ENCODE data around the gene HOXC13. TPM values are rescaled to one million over a fixed set of nuclear protein-coding genes. Genes with fewer than 3 reads are reported as not detected.
A peak's percentile ranks its signal among the peaks of the same experiment; 100 is the strongest.

HOXC13 gene
- total RNA-seq, 2 donors from 2014 or later = not detected

DNA sequence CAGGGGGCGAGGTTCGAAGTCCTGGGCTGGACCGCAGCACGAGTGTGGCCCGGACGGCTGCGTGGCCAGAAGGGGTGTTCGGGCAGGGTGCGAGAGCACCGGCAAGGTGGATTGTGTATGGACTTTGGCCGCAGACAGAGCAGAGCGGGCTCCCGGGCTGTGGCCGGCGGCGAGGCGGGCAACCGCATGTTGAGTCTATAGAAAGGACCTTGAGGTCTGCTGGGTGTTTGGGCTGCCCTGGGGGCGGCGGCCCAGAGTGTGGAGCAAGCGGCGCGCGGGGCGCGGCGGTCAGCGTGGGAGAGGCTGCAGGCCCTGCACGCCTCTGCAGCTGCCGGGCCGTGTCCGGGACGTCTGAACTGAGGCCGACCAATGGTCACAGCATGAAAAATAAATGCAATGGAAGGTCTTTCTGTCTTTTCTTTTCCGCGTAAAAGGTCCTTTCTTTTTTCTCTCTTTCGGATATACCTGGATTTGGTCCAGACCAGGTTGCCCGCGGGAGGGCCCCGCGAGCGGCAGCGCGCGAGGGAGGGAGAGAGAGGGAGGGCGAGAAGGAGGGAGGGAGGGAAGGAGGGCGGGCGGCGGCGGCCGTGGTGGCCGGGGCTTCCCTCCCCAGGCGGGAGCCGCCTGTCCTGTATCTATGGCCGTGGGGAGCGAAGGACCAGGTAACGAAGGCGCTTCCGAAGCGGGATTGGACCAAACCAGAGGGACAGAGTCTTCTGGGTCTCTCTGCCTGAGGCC, 55.8 kb downstream of the HOXC13 start:
- H3K4me3 Mint-ChIP-seq = peak overlapping the region; percentile 80
- peaks cover 81% of the 10 kb centered on the region for H3K27me3 Mint-ChIP-seq
- no peaks in the 10 kb centered on the region for H3K9me3 Mint-ChIP-seq
- no peak overlapping the region for H3K27ac Mint-ChIP-seq
- peaks cover 18% of the 10 kb centered on the region for H3K4me1 Mint-ChIP-seq
- no peak for ATAC-seq (replicated peaks)
- peaks cover 15% of the 10 kb centered on the region for H3K36me3 Mint-ChIP-seq (ENCODE audit: low read depth)

DNA sequence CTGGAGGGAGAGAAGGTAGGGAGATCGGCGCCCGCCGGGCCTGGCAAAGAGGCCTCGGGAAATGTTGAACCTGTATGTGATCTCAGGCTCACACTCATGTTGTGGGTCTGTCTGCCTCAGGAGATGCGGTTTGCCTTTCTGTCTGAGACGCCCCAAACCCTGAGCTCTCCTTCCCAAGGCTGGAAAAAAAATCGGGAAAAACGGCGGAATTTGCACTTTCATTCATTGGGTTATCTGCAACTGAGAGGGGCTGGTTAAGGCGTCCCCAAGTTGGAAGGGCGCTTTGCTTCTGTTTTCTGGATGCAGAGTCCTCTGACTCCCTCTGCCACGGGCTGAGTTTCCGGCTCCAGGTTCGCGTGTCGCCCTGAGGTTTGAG, 56.4 kb downstream of the HOXC13 start:
- Mint-ChIP-seq H3K4me1 (peaks cover 15% of the 10 kb centered on the region), H3K27ac (no peak overlapping the region)
- peak; percentile 29 for ATAC-seq (replicated peaks)

DNA sequence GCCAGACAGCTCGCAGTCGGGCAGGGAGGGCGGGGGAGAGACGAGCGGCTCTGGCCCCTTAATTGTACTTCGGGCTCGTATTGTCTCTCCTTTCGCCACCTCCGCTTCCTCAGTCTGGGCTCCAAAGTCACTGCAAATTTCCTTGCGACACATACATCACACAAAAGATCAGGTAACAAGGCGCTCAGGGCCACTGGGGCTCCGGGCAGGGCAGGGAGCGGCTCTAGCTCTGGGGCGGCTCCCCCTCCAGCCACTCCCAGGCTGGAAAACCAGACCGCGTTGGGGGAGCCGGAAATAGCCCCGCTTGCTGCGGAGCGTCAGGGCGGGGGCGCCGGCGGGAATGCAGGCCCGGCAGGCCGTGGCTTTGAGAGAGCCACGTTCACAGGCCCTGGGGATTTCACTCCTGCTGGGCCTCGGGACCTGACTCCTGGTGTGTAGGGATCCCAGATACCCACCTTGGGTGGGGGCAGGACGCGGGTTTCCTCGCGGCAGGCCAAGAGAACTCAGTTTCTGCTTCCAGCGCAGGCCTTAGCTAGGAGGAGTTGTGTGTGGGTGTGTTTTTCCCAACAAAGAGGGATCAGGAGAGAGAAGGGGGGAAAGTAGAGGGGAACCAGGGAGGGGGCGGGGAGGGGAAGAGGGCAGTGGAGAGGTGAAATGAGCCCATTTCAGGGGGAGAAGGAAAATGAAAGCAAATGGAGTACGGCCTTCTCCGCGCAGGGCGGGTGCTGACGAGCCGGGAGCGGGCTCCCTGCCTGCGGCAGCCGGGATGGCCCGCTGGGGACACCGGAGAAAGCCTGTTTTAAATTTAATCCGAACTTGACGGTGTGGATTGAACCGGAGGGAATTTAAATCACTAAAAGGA, 57.0 kb downstream of the HOXC13 start:
- H3K27ac Mint-ChIP-seq = no peak overlapping the region
- H3K9me3 Mint-ChIP-seq = no peaks in the 10 kb centered on the region
- H3K4me1 Mint-ChIP-seq = peaks cover 8% of the 10 kb centered on the region
- H3K4me3 Mint-ChIP-seq = peak overlapping the region; percentile 80
- H3K27me3 Mint-ChIP-seq = peaks cover 74% of the 10 kb centered on the region
- H3K36me3 Mint-ChIP-seq (ENCODE audit: low read depth) = peaks cover 9% of the 10 kb centered on the region
- peak; percentile 53 for ATAC-seq (replicated peaks)

More for the DNA sequence above, 56.4 kb downstream of the HOXC13 start:
- Mint-ChIP-seq H3K36me3 (ENCODE audit: low read depth) (peaks cover 15% of the 10 kb centered on the region), H3K27me3 (peaks cover 80% of the 10 kb centered on the region), H3K4me3 (peak overlapping the region; percentile 80), H3K9me3 (no peaks in the 10 kb centered on the region)

Other genes with a start within 250 kb of the HOXC13 start
- gene CALCOCO1, start 211.4 kb upstream of the HOXC13 start, total RNA-seq = 100 to 1,000 TPM in 1 of 2 donors, 10 to 100 TPM in 1; 29.6 to 118 TPM
- not detected for gene CISTR, start 186.9 kb upstream of the HOXC13 start, total RNA-seq
- not detected for gene HOXC12, start 16.1 kb downstream of the HOXC13 start, total RNA-seq
- gene HOXC11, start 34.3 kb downstream of the HOXC13 start, total RNA-seq = not detected
- gene HOTAIR, start 36.1 kb downstream of the HOXC13 start, total RNA-seq = not detected
- not detected for gene HOXC10, start 46.3 kb downstream of the HOXC13 start, total RNA-seq
- gene HOXC9, start 61.3 kb downstream of the HOXC13 start, total RNA-seq = not detected
- gene HOXC8, start 70.2 kb downstream of the HOXC13 start, total RNA-seq = not detected
- gene HOXC6, start 89.6 kb downstream of the HOXC13 start, total RNA-seq = not detected
- not detected for gene HOXC5, start 94.2 kb downstream of the HOXC13 start, total RNA-seq
- under 1 TPM in 1 of 2 donors, not detected in 1; 0.16 TPM for gene HOXC4, start 115.0 kb downstream of the HOXC13 start, total RNA-seq